HG03575 (cell line): Measurements from ENCODE around the gene NIPAL1.
A peak's percentile ranks its signal among the peaks of the same experiment; 100 is the strongest.

Experiments
- ATAC-seq: cut with Tn5 transposase; IDR thresholded peaks from one replicate; pipeline ENCODE4 v1.9.1; 2021; ENCODE audit not compliant: unreplicated experiment, insufficient number of reproducible peaks, low FRiP score; ENCODE audit errors: extremely low read depth

NIPAL1 gene

GRCh38 chr4:48047896-48048295 is 31.3 kb downstream of the NIPAL1 start:
- ATAC-seq = no peak

GRCh38 chr4:48049483-48049882 is 32.9 kb downstream of the NIPAL1 start:
- no peak for ATAC-seq

- no peak for ATAC-seq
Measured at GRCh38 chr4:48051078-48051477, 34.5 kb downstream of the NIPAL1 start.

GRCh38 chr4:48058617-48059530 is 42.3 kb downstream of the NIPAL1 start:
- ATAC-seq = no peak

- peak; percentile 43 for ATAC-seq
Measured at GRCh38 chr4:48064349-48064748, 47.8 kb downstream of the NIPAL1 start.

- ATAC-seq = no peak
Measured at GRCh38 chr4:48065587-48066052, 49.0 kb downstream of the NIPAL1 start.

GRCh38 chr4:48067536-48067935 is 51.0 kb downstream of the NIPAL1 start:
- ATAC-seq = no peak

GRCh38 chr4:48068182-48068581 is 51.6 kb downstream of the NIPAL1 start:
- no peak for ATAC-seq

GRCh38 chr4:48069026-48069425 is 52.5 kb downstream of the NIPAL1 start:
- no peak for ATAC-seq

- no peak for ATAC-seq
Measured at GRCh38 chr4:48071191-48071590, 54.6 kb downstream of the NIPAL1 start.

- ATAC-seq = no peak
Measured at GRCh38 chr4:48073567-48074103, 57.1 kb downstream of the NIPAL1 start.

GRCh38 chr4:48074657-48075056 is 58.1 kb downstream of the NIPAL1 start:
- ATAC-seq = no peak

- ATAC-seq = no peak
Measured at GRCh38 chr4:48078425-48078824, 61.9 kb downstream of the NIPAL1 start.

GRCh38 chr4:48078862-48079655 is 62.5 kb downstream of the NIPAL1 start:
- ATAC-seq = no peak

- no peak for ATAC-seq
Measured at GRCh38 chr4:48079972-48080391, 63.4 kb downstream of the NIPAL1 start.

GRCh38 chr4:48081196-48081595 is 64.6 kb downstream of the NIPAL1 start:
- ATAC-seq = no peak

GRCh38 chr4:48082956-48083355 is 66.4 kb downstream of the NIPAL1 start:
- ATAC-seq = no peak

GRCh38 chr4:48085821-48086589 is 69.4 kb downstream of the NIPAL1 start:
- ATAC-seq = no peak
